MM.1S (cell line): ENCODE data around the gene CADPS.

Source experiments
- DNase-seq: peaks from one replicate; pipeline ENCODE4 v3.0.0-alpha.2; 2015
- H2AFZ ChIP-seq: fragments of 300-600 bp; sonication (generic); 2 replicates; pipeline ENCODE4 v1.6.0; 2016; ENCODE audit warnings: antibody characterized with exemption, low read length
- H3F3A ChIP-seq: fragments of 300-600 bp; sonication (generic); 2 replicates; pipeline ENCODE4 v1.6.1; 2016; ENCODE audit warnings: mild to moderate bottlenecking, antibody characterized with exemption, low read length, moderate library complexity, mixed read lengths; ENCODE audit not compliant: insufficient read depth
- H3K27ac ChIP-seq: fragments of 300-600 bp; sonication (generic); 2 replicates; pipeline ENCODE4 v1.5.1; 2016; ENCODE audit warnings: mild to moderate bottlenecking, low read length
- H3K27me3 ChIP-seq: fragments of 300-600 bp; sonication (generic); replicated peaks from 2 replicates; pipeline ENCODE4 v1.6.0; 2016; ENCODE audit warnings: low read length; ENCODE audit not compliant: insufficient read depth
- H3K36me3 ChIP-seq: fragments of 300-600 bp; sonication (generic); replicated peaks from 2 replicates; pipeline ENCODE4 v1.6.1; 2016; ENCODE audit warnings: mild to moderate bottlenecking, low read length, mixed read lengths; ENCODE audit not compliant: insufficient read depth
- H3K4me1 ChIP-seq: fragments of 300-600 bp; sonication (generic); 2 replicates; pipeline ENCODE4 v1.6.1; 2016; ENCODE audit warnings: low read length, mixed read lengths
- H3K4me2 ChIP-seq: fragments of 300-600 bp; sonication (generic); 2 replicates; pipeline ENCODE4 v1.6.0; 2016; ENCODE audit warnings: low read depth, low read length
- H3K4me3 ChIP-seq: fragments of 300-600 bp; sonication (generic); 2 replicates; pipeline ENCODE4 v1.5.1; 2016; ENCODE audit warnings: low read length, mixed read lengths
- H3K79me2 ChIP-seq: fragments of 300-600 bp; sonication (generic); 2 replicates; pipeline ENCODE4 v1.6.1; 2016; ENCODE audit warnings: mixed run types, low read length, mixed read lengths
- H3K9ac ChIP-seq: fragments of 300-600 bp; sonication (generic); 2 replicates; pipeline ENCODE4 v1.6.1; 2016; ENCODE audit warnings: low read length, mixed read lengths
- H3K9me2 ChIP-seq: fragments of 300-600 bp; sonication (generic); replicated peaks from 2 replicates; pipeline ENCODE4 v1.6.1; 2016; ENCODE audit warnings: mild to moderate bottlenecking, low read length, mixed read lengths; ENCODE audit not compliant: insufficient read depth
- H3K9me3 ChIP-seq: fragments of 300-600 bp; sonication (generic); replicated peaks from 2 replicates; pipeline ENCODE4 v1.6.1; 2016; ENCODE audit warnings: mild to moderate bottlenecking, low read length, mixed read lengths; ENCODE audit not compliant: insufficient read depth
- H4K20me1 ChIP-seq: fragments of 300-600 bp; sonication (generic); 2 replicates; pipeline ENCODE4 v1.6.1; 2016; ENCODE audit warnings: mild to moderate bottlenecking, low read length, moderate library complexity, mixed read lengths; ENCODE audit not compliant: insufficient read depth
- CTCF ChIP-seq: fragments of 300-600 bp; sonication (generic); IDR thresholded peaks from 2 replicates; pipeline ENCODE4 v1.5.1; 2016; ENCODE audit warnings: antibody characterized with exemption, low read length, mixed read lengths
- EZH2 ChIP-seq: fragments of 300-600 bp; sonication (generic); optimal IDR thresholded peaks from 2 replicates; pipeline ENCODE3; 2017; ENCODE audit warnings: low read depth, mild to moderate bottlenecking, antibody characterized with exemption, low read length, mixed read lengths
- EZH2phosphoT487 ChIP-seq: fragments of 300-600 bp; sonication (generic); IDR thresholded peaks from 2 replicates; pipeline ENCODE4 v1.6.1; 2018; ENCODE audit warnings: antibody characterized with exemption, low read length

Gene CADPS

GRCh38 chr3:62451211-62451887, 423.9 kb downstream of the CADPS start:
- Histone ChIP-seq H3K36me3 (no peaks in the 10 kb centered on the region), H3K4me2 (no peak overlapping the region), H3K27ac (no peak overlapping the region), H3K9me3 (no peaks in the 10 kb centered on the region), H3K4me1 (no peaks in the 10 kb centered on the region), H3K27me3 (no peaks in the 10 kb centered on the region), H3K9ac (no peak overlapping the region), H3F3A (no peaks in the 10 kb centered on the region), H3K79me2 (no peaks in the 10 kb centered on the region), H4K20me1 (no peaks in the 10 kb centered on the region), H2AFZ (no peak overlapping the region), H3K9me2 (no peaks in the 10 kb centered on the region), H3K4me3 (no peak overlapping the region)
- TF ChIP-seq CTCF (no peak), EZH2phosphoT487 (no peak), EZH2 (no peak)
- no peak for DNase-seq

- no peaks in the 10 kb centered on the region for H3K79me2 ChIP-seq
- H3K9me3 ChIP-seq: no peaks in the 10 kb centered on the region
- no peaks in the 10 kb centered on the region for H3K36me3 ChIP-seq
- no peak for DNase-seq
- H3K4me3 ChIP-seq: no peak overlapping the region
- H3K4me2 ChIP-seq: no peak overlapping the region
- no peak overlapping the region for H3K9ac ChIP-seq
- no peaks in the 10 kb centered on the region for H3K9me2 ChIP-seq
- no peaks in the 10 kb centered on the region for H3K27me3 ChIP-seq
- no peaks in the 10 kb centered on the region for H3F3A ChIP-seq
- no peaks in the 10 kb centered on the region for H4K20me1 ChIP-seq
- H2AFZ ChIP-seq: no peak overlapping the region
- H3K4me1 ChIP-seq: no peaks in the 10 kb centered on the region
- TF ChIP-seq CTCF (no peak), EZH2 (no peak), EZH2phosphoT487 (no peak)
- no peak overlapping the region for H3K27ac ChIP-seq
Observed at GRCh38 chr3:62446337-62446940, 428.8 kb downstream of the CADPS start.

- Histone ChIP-seq H3K4me1 (no peaks in the 10 kb centered on the region), H3F3A (no peaks in the 10 kb centered on the region), H3K27me3 (no peaks in the 10 kb centered on the region), H3K27ac (no peak overlapping the region), H3K9ac (no peak overlapping the region), H3K9me2 (no peaks in the 10 kb centered on the region), H3K9me3 (no peaks in the 10 kb centered on the region), H3K36me3 (no peaks in the 10 kb centered on the region), H3K4me3 (no peak overlapping the region), H3K79me2 (no peaks in the 10 kb centered on the region), H2AFZ (no peak overlapping the region), H4K20me1 (no peaks in the 10 kb centered on the region), H3K4me2 (no peak overlapping the region)
- peak; percentile 63 for DNase-seq
- no peak for TF ChIP-seq EZH2
- TF ChIP-seq EZH2phosphoT487: no peak
- no peak for TF ChIP-seq CTCF
Observed at GRCh38 chr3:62445275-62445674, 429.9 kb downstream of the CADPS start.
